ENCODE measurements around the gene SEMA6B. TPM values are rescaled to one million over a fixed set of nuclear protein-coding genes. Genes with fewer than 3 reads are reported as not detected.

The SEMA6B gene
- total RNA-seq, 1 donor from 2014 or later = 7.7 TPM

GRCh38 chr19:4508698-4509097 is 50.8 kb downstream of the SEMA6B start:
- no peak for DNase-seq (ENCODE audit: low spot score)

- no peak for DNase-seq (ENCODE audit: low spot score)
Measured at GRCh38 chr19:4507804-4508203, 51.7 kb downstream of the SEMA6B start.

- DNase-seq (ENCODE audit: low spot score) = no peak
Measured at GRCh38 chr19:4507150-4507452, 52.4 kb downstream of the SEMA6B start.

GRCh38 chr19:4506449-4507149 is 52.9 kb downstream of the SEMA6B start:
- no peak for DNase-seq (ENCODE audit: low spot score)

- no peak for DNase-seq (ENCODE audit: low spot score)
Measured at GRCh38 chr19:4505570-4506448, 53.7 kb downstream of the SEMA6B start.

- DNase-seq (ENCODE audit: low spot score) = no peak
Measured at GRCh38 chr19:4504891-4505569, 54.5 kb downstream of the SEMA6B start.

- DNase-seq (ENCODE audit: low spot score) = no peak
Measured at GRCh38 chr19:4504297-4504701, 55.2 kb downstream of the SEMA6B start.

GRCh38 chr19:4503825-4504170 is 55.7 kb downstream of the SEMA6B start:
- no peak for DNase-seq (ENCODE audit: low spot score)

GRCh38 chr19:4503132-4503824 is 56.2 kb downstream of the SEMA6B start:
- DNase-seq (ENCODE audit: low spot score) = no peak

- no peak for DNase-seq (ENCODE audit: low spot score)
Measured at GRCh38 chr19:4502282-4503131, 57.0 kb downstream of the SEMA6B start.

- no peak for DNase-seq (ENCODE audit: low spot score)
Measured at GRCh38 chr19:4501691-4502090, 57.8 kb downstream of the SEMA6B start.

- DNase-seq (ENCODE audit: low spot score) = no peak
Measured at GRCh38 chr19:4500841-4501591, 58.5 kb downstream of the SEMA6B start.

- no peak for DNase-seq (ENCODE audit: low spot score)
Measured at GRCh38 chr19:4499855-4500254, 59.6 kb downstream of the SEMA6B start.

GRCh38 chr19:4499318-4499717 is 60.2 kb downstream of the SEMA6B start:
- no peak for DNase-seq (ENCODE audit: low spot score)

- no peak for DNase-seq (ENCODE audit: low spot score)
Measured at GRCh38 chr19:4498694-4499093, 60.8 kb downstream of the SEMA6B start.

- no peak for DNase-seq (ENCODE audit: low spot score)
Measured at GRCh38 chr19:4497770-4498389, 61.6 kb downstream of the SEMA6B start.

- no peak for DNase-seq (ENCODE audit: low spot score)
Measured at GRCh38 chr19:4496304-4496703, 63.2 kb downstream of the SEMA6B start.

- DNase-seq (ENCODE audit: low spot score) = no peak
Measured at GRCh38 chr19:4495471-4495870, 64.0 kb downstream of the SEMA6B start.

GRCh38 chr19:4494691-4495064 is 64.8 kb downstream of the SEMA6B start:
- no peak for DNase-seq (ENCODE audit: low spot score)
